Loucy (cell line): ENCODE results near the gene ANKLE2.
"Not testable (repeated sequence)": the region's sequence is repeated elsewhere in the genome, so short reads cannot be mapped to it uniquely, and the experiment has no call there.

ENCODE experiments used
- H2AFZ ChIP-seq: fragments of 200-600 bp; sonication (generic); 2 replicates; pipeline ENCODE4 v1.6.0; 2016; ENCODE audit warnings: antibody characterized with exemption, mild to moderate bottlenecking, low read length, moderate library complexity
- H3F3A ChIP-seq: fragments of 200-600 bp; 2 replicates; pipeline ENCODE4 v1.6.0; 2016; ENCODE audit warnings: antibody characterized with exemption, low read depth, mild to moderate bottlenecking
- H3K27me3 ChIP-seq: fragments of 200-600 bp; sonication (generic); 2 replicates; pipeline ENCODE4 v1.6.1; 2014; ENCODE audit warnings: low read length, mild to moderate bottlenecking; ENCODE audit not compliant: insufficient read depth, poor library complexity, severe bottlenecking
- H3K36me3 ChIP-seq: fragments of 200-600 bp; sonication (generic); 2 replicates; pipeline ENCODE4 v1.6.1; 2016; ENCODE audit warnings: low read length; ENCODE audit not compliant: insufficient read depth
- H3K4me1 ChIP-seq: fragments of 200-600 bp; sonication (generic); 2 replicates; pipeline ENCODE4 v1.5.1; 2014; ENCODE audit warnings: low read length, mild to moderate bottlenecking; ENCODE audit not compliant: insufficient read depth, poor library complexity, severe bottlenecking
- H3K4me2 ChIP-seq: fragments of 200-600 bp; sonication (generic); 2 replicates; pipeline ENCODE4 v1.6.0; 2014; ENCODE audit warnings: antibody characterized with exemption, low read length, low read depth, mild to moderate bottlenecking; ENCODE audit not compliant: poor library complexity, severe bottlenecking
- H3K4me3 ChIP-seq: fragments of 200-600 bp; sonication (generic); 2 replicates; pipeline ENCODE4 v1.5.1; 2014; ENCODE audit warnings: low read length, mild to moderate bottlenecking, mixed read lengths; ENCODE audit not compliant: poor library complexity, severe bottlenecking
- H3K79me2 ChIP-seq: fragments of 200-600 bp; sonication (generic); 2 replicates; pipeline ENCODE4 v1.6.1; 2014; ENCODE audit warnings: low read length; ENCODE audit not compliant: insufficient read depth
- H3K9ac ChIP-seq: fragments of 200-600 bp; sonication (generic); 2 replicates; pipeline ENCODE4 v1.6.0; 2014; ENCODE audit warnings: mild to moderate bottlenecking, low read depth, low read length, moderate library complexity; ENCODE audit not compliant: poor library complexity, severe bottlenecking
- H3K9me2 ChIP-seq: fragments of 200-600 bp; sonication (generic); replicated peaks from 2 replicates; pipeline ENCODE4 v1.6.1; 2016; ENCODE audit warnings: low read depth, low read length, mixed read lengths
- H3K9me3 ChIP-seq: fragments of 200-600 bp; sonication (generic); 2 replicates; pipeline ENCODE4 v1.6.1; 2014; ENCODE audit warnings: mild to moderate bottlenecking, antibody characterized with exemption, low read length, low read depth; ENCODE audit not compliant: insufficient read depth
- H4K20me1 ChIP-seq: fragments of 200-600 bp; sonication (generic); 2 replicates; pipeline ENCODE4 v1.6.0; 2014; ENCODE audit warnings: antibody characterized with exemption, low read length, mild to moderate bottlenecking; ENCODE audit not compliant: insufficient read depth, poor library complexity, severe bottlenecking
- EZH2phosphoT487 ChIP-seq: fragments of 200-600 bp; IDR thresholded peaks from 2 replicates; pipeline ENCODE4 v1.6.1; 2018; ENCODE audit warnings: antibody characterized with exemption, mild to moderate bottlenecking, moderate library complexity, borderline replicate concordance
- TF ChIP-seq, protein P1 (sequence below): fragments of 200-600 bp; sonication (generic); conservative IDR thresholded peaks from 2 replicates; pipeline ENCODE4 v1.5.1; 2014; ENCODE audit warnings: mild to moderate bottlenecking, antibody characterized with exemption, low read length

Gene ANKLE2

DNA sequence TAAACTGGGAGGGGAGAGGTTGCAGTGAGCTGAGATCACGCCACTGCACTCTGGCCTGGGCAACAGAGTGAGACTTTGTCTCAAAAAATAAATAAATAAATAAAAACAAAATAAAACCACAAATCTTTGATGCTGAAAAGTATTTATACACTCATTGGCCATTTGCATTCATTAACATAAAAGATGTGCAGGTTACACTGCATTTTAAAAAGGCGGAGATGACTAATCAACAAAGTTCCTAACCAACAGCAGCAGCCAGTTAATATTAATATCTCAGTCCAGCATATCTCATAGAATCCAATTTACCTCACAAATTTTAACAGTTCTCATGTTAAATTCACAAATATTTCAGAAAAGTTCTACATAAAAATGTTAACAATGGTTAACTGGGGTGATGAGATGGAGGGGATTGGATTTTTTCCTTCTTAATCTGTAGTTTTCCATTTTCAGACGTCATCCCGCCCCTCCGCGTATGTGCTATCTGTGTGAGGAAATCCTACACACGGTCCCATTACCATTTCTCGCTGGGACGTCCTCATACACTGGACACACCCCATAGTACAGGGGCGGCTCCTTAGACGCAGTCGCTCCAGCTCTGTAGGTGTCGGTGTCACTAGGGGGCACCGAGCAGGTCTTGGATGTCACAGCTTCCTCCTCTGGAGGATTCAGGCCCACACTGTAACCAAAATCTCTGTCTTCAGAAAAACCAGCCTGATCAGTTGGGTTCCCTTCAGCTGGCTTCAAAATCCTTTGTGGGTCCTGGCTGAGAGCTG is 7.3 kb downstream of the ANKLE2 start:
- Histone ChIP-seq H3K9ac (no peak overlapping the region), H3K9me2 (no peaks in the 10 kb centered on the region), H3K4me2 (no peak overlapping the region), H3K79me2 (peaks cover 81% of the 10 kb centered on the region), H3K36me3 (peaks cover 41% of the 10 kb centered on the region; the same call in 1 of the 2 replicates), H3K4me1 (no peaks in the 10 kb centered on the region), H3K4me3 (no peak overlapping the region), H3K27me3 (no peaks in the 10 kb centered on the region), H4K20me1 (peaks cover 53% of the 10 kb centered on the region), H2AFZ (no peak overlapping the region), H3K9me3 (no peaks in the 10 kb centered on the region), H3F3A (no peaks in the 10 kb centered on the region)
- TF ChIP-seq EZH2phosphoT487, result no peak
- TF ChIP-seq, protein P1, sequence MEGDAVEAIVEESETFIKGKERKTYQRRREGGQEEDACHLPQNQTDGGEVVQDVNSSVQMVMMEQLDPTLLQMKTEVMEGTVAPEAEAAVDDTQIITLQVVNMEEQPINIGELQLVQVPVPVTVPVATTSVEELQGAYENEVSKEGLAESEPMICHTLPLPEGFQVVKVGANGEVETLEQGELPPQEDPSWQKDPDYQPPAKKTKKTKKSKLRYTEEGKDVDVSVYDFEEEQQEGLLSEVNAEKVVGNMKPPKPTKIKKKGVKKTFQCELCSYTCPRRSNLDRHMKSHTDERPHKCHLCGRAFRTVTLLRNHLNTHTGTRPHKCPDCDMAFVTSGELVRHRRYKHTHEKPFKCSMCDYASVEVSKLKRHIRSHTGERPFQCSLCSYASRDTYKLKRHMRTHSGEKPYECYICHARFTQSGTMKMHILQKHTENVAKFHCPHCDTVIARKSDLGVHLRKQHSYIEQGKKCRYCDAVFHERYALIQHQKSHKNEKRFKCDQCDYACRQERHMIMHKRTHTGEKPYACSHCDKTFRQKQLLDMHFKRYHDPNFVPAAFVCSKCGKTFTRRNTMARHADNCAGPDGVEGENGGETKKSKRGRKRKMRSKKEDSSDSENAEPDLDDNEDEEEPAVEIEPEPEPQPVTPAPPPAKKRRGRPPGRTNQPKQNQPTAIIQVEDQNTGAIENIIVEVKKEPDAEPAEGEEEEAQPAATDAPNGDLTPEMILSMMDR, result peak; percentile 53

DNA sequence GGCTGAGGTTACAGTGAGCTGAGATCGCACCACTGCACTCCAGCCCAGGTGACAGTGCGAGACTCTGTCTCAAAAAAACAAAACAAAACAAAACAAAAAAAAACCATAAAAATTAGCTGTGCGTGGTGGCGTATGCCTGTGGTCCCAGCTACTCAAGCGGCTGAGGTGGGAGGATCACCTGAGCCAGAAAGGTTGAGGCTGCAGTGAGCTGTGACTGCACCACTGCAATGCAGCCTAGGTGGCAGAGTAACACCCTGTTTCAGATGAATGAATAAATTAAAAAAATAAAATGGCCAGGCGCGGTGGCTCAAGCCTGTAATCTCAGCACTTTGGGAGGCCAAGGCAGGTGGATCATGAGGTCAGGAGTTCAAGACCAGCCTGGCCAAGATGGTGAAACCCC is 8.0 kb downstream of the ANKLE2 start:
- H4K20me1 ChIP-seq, result peaks cover 46% of the 10 kb centered on the region
- not testable (repeated sequence) for H2AFZ ChIP-seq, H3K9me2 ChIP-seq, H3K4me2 ChIP-seq, H3K9ac ChIP-seq, H3K9me3 ChIP-seq, H3F3A ChIP-seq, H3K4me3 ChIP-seq, H3K27me3 ChIP-seq, H3K4me1 ChIP-seq
- peaks cover 46% of the 10 kb centered on the region; the same call in 1 of the 2 replicates for H3K36me3 ChIP-seq
- H3K79me2 ChIP-seq, result peaks cover 74% of the 10 kb centered on the region

DNA sequence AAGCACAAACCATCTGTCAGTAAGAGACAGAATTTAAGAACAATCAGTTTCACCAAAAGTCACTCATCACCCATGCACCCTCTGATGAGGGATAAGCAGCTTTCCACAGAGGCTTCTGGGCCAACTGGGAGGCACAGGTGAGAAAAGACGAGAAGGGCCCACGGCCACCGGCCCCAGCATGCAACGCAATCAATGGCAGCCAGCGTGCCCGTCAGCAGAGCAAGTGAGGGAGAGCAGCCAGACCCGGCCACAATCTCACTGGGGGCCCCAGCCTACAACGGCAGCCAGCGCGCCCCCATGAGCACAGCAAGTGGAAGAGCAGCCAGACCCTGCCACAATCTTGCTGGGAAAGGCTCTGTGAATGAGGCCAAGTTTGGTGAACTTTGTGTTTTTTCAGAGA is 13.3 kb downstream of the ANKLE2 start:
- Histone ChIP-seq H3K9ac (no peak overlapping the region), H3K79me2 (peaks cover 39% of the 10 kb centered on the region), H4K20me1 (peaks cover 11% of the 10 kb centered on the region), H3K9me2 (no peaks in the 10 kb centered on the region), H3K36me3 (peaks cover 80% of the 10 kb centered on the region; the same call in 1 of the 2 replicates), H3K27me3 (no peaks in the 10 kb centered on the region), H3K9me3 (no peaks in the 10 kb centered on the region), H3F3A (no peaks in the 10 kb centered on the region), H2AFZ (no peak overlapping the region), H3K4me3 (no peak overlapping the region), H3K4me2 (no peak overlapping the region), H3K4me1 (no peaks in the 10 kb centered on the region)
- TF ChIP-seq EZH2phosphoT487, result no peak
- TF ChIP-seq, protein P1, result no peak

DNA sequence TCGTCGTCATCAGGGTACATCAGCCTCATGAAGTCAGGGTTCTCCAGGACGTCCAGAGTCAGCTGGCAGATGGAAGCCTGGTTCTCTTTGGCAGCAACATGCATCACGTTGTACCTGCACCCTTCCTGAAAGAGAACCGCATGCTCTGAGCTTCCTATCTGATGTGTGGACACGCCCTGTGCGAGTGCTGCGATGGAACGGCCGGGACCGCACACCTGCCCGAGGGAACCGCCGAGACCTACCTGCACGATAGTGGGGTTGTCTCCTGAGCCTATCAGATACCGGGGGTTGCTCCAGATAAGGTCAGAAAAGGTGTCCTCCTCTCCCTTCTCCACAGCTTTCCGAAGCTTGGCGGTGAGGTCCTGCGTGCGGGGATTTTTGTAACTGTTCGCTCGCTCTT is 13.7 kb downstream of the ANKLE2 start:
- H3K4me2 ChIP-seq, result no peak overlapping the region
- H3K9me3 ChIP-seq, result no peaks in the 10 kb centered on the region
- H3K79me2 ChIP-seq, result peaks cover 39% of the 10 kb centered on the region
- H4K20me1 ChIP-seq, result peaks cover 15% of the 10 kb centered on the region
- H3K4me1 ChIP-seq, result no peaks in the 10 kb centered on the region
- no peak overlapping the region for H3K9ac ChIP-seq
- H2AFZ ChIP-seq, result no peak overlapping the region
- H3F3A ChIP-seq, result no peaks in the 10 kb centered on the region
- H3K4me3 ChIP-seq, result no peak overlapping the region
- TF ChIP-seq, protein P1, result no peak
- no peak for TF ChIP-seq EZH2phosphoT487
- no peaks in the 10 kb centered on the region for H3K9me2 ChIP-seq
- H3K27me3 ChIP-seq, result no peaks in the 10 kb centered on the region
- peaks cover 80% of the 10 kb centered on the region; the same call in 1 of the 2 replicates for H3K36me3 ChIP-seq
